A673 (cell line): ENCODE results near the gene FANCD2OS. TPM values are rescaled to one million over a fixed set of nuclear protein-coding genes. Genes with fewer than 3 reads are reported as not detected.
"Not testable (repeated sequence)": the region's sequence is repeated elsewhere in the genome, so short reads cannot be mapped to it uniquely, and the experiment has no call there.

Experiments
- BruUV-seq: library from RNA; stranded (reverse); fragments of 400-500 nt; replicated peaks from 2 replicates; lab custom pipeline; 2021; lab: Mats Ljungman, UMichigan
- CTCF ChIA-PET: fragments of 300-600 bp; sonication (Branson Sonifier 250); formaldehyde crosslinking; loops from one replicate; lab custom pipeline; 2022; ENCODE audit warnings: antibody characterized with exemption; lab: Charles Lee
- POLR2A ChIA-PET: fragments of 300-600 bp; sonication (Branson Sonifier 250); formaldehyde crosslinking; loops from one replicate; lab custom pipeline; 2022; ENCODE audit warnings: antibody characterized with exemption; ENCODE audit not compliant: low non-redundant PET; lab: Charles Lee
- DNase-seq: peaks from one replicate; pipeline ENCODE4 v3.0.0-alpha.2; 2015; ENCODE audit warnings: low spot score
- H3K27ac ChIP-seq: fragments of 200-600 bp; sonication (generic); 2 replicates; pipeline ENCODE4 v1.5.1; 2016; ENCODE audit warnings: mixed run types, low read depth, mild to moderate bottlenecking, mixed read lengths, antibody characterized with exemption, low read length; ENCODE audit not compliant: poor library complexity, severe bottlenecking
- H3K27me3 ChIP-seq: fragments of 200-600 bp; sonication (generic); replicated peaks from 2 replicates; pipeline ENCODE4 v1.6.1; 2017; ENCODE audit warnings: mixed run types, low read depth, mild to moderate bottlenecking, mixed read lengths, antibody characterized with exemption, low read length; ENCODE audit not compliant: insufficient read depth, poor library complexity
- H3K36me3 ChIP-seq: fragments of 200-600 bp; sonication (generic); 2 replicates; pipeline ENCODE4 v1.6.1; 2016; ENCODE audit warnings: mixed run types, mild to moderate bottlenecking, mixed read lengths, antibody characterized with exemption, low read length; ENCODE audit not compliant: insufficient read depth, poor library complexity, severe bottlenecking
- H3K4me1 ChIP-seq: fragments of 200-600 bp; sonication (generic); 2 replicates; pipeline ENCODE4 v1.6.1; 2017; ENCODE audit warnings: mixed run types, mild to moderate bottlenecking, mixed read lengths, antibody characterized with exemption, low read length; ENCODE audit not compliant: insufficient read depth, poor library complexity, severe bottlenecking
- H3K4me3 ChIP-seq: fragments of 200-600 bp; sonication (generic); 2 replicates; pipeline ENCODE4 v1.5.1; 2016; ENCODE audit warnings: low read depth, mixed run types, mild to moderate bottlenecking, mixed read lengths, low read length; ENCODE audit not compliant: poor library complexity, severe bottlenecking
- H3K9me3 ChIP-seq: fragments of 200-600 bp; sonication (generic); 2 replicates; pipeline ENCODE4 v1.6.1; 2016; ENCODE audit warnings: mixed run types, low read depth, mild to moderate bottlenecking, mixed read lengths, antibody characterized with exemption, low read length; ENCODE audit not compliant: poor library complexity, severe bottlenecking
- CTCF ChIP-seq: fragments of 300-800, 200-600 bp; sonication (generic); conservative IDR thresholded peaks from 2 replicates; pipeline ENCODE4 v1.5.1; 2017; ENCODE audit warnings: low read depth, mild to moderate bottlenecking, antibody characterized with exemption, low read length, moderate library complexity, mixed read lengths
- EZH2 ChIP-seq: fragments of 200-600 bp; sonication (generic); IDR thresholded peaks from 2 replicates; pipeline ENCODE4 v1.6.1; 2017; ENCODE audit warnings: borderline replicate concordance, low read depth, mild to moderate bottlenecking, mixed read lengths, antibody characterized with exemption, low read length; ENCODE audit not compliant: poor library complexity, severe bottlenecking
- intact Hi-C: fragments of 100-400 bp; cut with micrococcal nuclease; formaldehyde crosslinking; loops from one replicate; pipeline ENCODE4 v1.10.0; 2022; ENCODE audit not compliant: unreplicated experiment
- total RNA-seq: library from RNA; stranded (reverse); gene quantifications from 2 replicates; pipeline ENCODE4 v1.2.3, GENCODE V29; 2021

Gene FANCD2OS
- total RNA-seq, 1 experiment from 2014 or later = not detected

GRCh38 chr3:10081871-10082270, 26.2 kb downstream of the FANCD2OS start:
- Histone ChIP-seq H3K9me3 (no peaks in the 10 kb centered on the region), H3K4me3 (no peak overlapping the region), H3K36me3 (peaks cover 53% of the 10 kb centered on the region), H3K27ac (no peak overlapping the region), H3K27me3 (no peaks in the 10 kb centered on the region), H3K4me1 (no peaks in the 10 kb centered on the region)
- no TSS peak for BruUV-seq
- intact Hi-C loops = no loop called here
- ChIA-PET POLR2A (no interaction called here), CTCF (no interaction called here)
- no peak for DNase-seq
- TF ChIP-seq EZH2 (no peak), CTCF (no peak)

- BruUV-seq = no TSS peak
- ChIA-PET POLR2A (no interaction called here), CTCF (no interaction called here)
- Histone ChIP-seq H3K4me3 (no peak overlapping the region), H3K4me1 (no peaks in the 10 kb centered on the region), H3K27ac (no peak overlapping the region), H3K36me3 (peaks cover 23% of the 10 kb centered on the region), H3K9me3 (no peaks in the 10 kb centered on the region), H3K27me3 (no peaks in the 10 kb centered on the region)
- no peak for DNase-seq
- TF ChIP-seq CTCF (no peak), EZH2 (no peak)
- intact Hi-C loops = no loop called here
Observed at GRCh38 chr3:10074666-10075065, 33.4 kb downstream of the FANCD2OS start.

GRCh38 chr3:10070077-10070476, 38.0 kb downstream of the FANCD2OS start:
- CTCF ChIA-PET, DNase-seq, H3K4me1 ChIP-seq, H3K27me3 ChIP-seq, POLR2A ChIA-PET, H3K27ac ChIP-seq, BruUV-seq, H3K9me3 ChIP-seq, intact Hi-C loops, H3K4me3 ChIP-seq: not testable (repeated sequence)
- H3K36me3 ChIP-seq = peaks cover 39% of the 10 kb centered on the region

GRCh38 chr3:10055097-10055496, 53.0 kb downstream of the FANCD2OS start:
- intact Hi-C loops = no loop called here
- no TSS peak for BruUV-seq

More at GRCh38 chr3:10055097-10055496, 53.0 kb downstream of the FANCD2OS start:
- ChIA-PET CTCF (no interaction called here), POLR2A (no interaction called here)
- H3K9me3 ChIP-seq = no peaks in the 10 kb centered on the region
- no peak overlapping the region for H3K4me3 ChIP-seq
- H3K36me3 ChIP-seq = peaks cover 5% of the 10 kb centered on the region
- no peaks in the 10 kb centered on the region for H3K27me3 ChIP-seq
- DNase-seq = no peak
- no peak overlapping the region for H3K27ac ChIP-seq
- TF ChIP-seq EZH2 (no peak), CTCF (no peak)
- H3K4me1 ChIP-seq = no peaks in the 10 kb centered on the region

Other genes starting within 250 kb of the FANCD2OS start
- gene CIDEC, start 228.0 kb downstream of the FANCD2OS start, total RNA-seq = not detected in 2 replicates
- gene JAGN1, start 217.6 kb downstream of the FANCD2OS start, total RNA-seq = 38.1 and 38.8 TPM in 2 replicates
- gene IL17RE, start 205.4 kb downstream of the FANCD2OS start, total RNA-seq = 2.3 and 2.6 TPM in 2 replicates
- gene IL17RC, start 191.2 kb downstream of the FANCD2OS start, total RNA-seq = 9.3 and 15.2 TPM in 2 replicates
- gene CRELD1, start 174.4 kb downstream of the FANCD2OS start, total RNA-seq = 13.2 and 20.3 TPM in 2 replicates
- 1.1 and 1.8 TPM in 2 replicates for gene PRRT3, start 155.8 kb downstream of the FANCD2OS start, total RNA-seq
- gene EMC3, start 121.4 kb downstream of the FANCD2OS start, total RNA-seq = 43.8 and 59.5 TPM in 2 replicates
- 64.6 and 69.2 TPM in 2 replicates for gene FANCD2, start 81.8 kb downstream of the FANCD2OS start, total RNA-seq
- 121 and 123 TPM in 2 replicates for gene BRK1, start 7.4 kb upstream of the FANCD2OS start, total RNA-seq
- gene VHL, start 33.5 kb upstream of the FANCD2OS start, total RNA-seq = 46.4 and 57.3 TPM in 2 replicates
- 0.34 and 0.63 TPM in 2 replicates for gene IRAK2, start 56.7 kb upstream of the FANCD2OS start, total RNA-seq
- 37.1 and 42.0 TPM in 2 replicates for gene TATDN2, start 140.2 kb upstream of the FANCD2OS start, total RNA-seq
- 1.0 and 2.0 TPM in 2 replicates for gene GHRL, start 184.7 kb upstream of the FANCD2OS start, total RNA-seq
- 160 and 174 TPM in 2 replicates for gene SEC13, start 212.9 kb upstream of the FANCD2OS start, total RNA-seq